ENCODE measurements around the gene RTEL1.
"Not testable (repeated sequence)": the region's sequence is repeated elsewhere in the genome, so short reads cannot be mapped to it uniquely, and the experiment has no call there.

Gene RTEL1

GRCh38 chr20:63657937-63658748, at the start of gene RTEL1:
Gene RTEL1 (plus strand): TSS chr20:63658312. CDS start chr20:63659403, 1,091 bp downstream.
- DNase-seq, result peak; percentile 15

GRCh38 chr20:63610581-63611435, 47.3 kb upstream of the RTEL1 start:
- no peak for DNase-seq

- no peak for DNase-seq
These were observed 46.5 kb upstream of the RTEL1 start for GRCh38 chr20:63611646-63612045.

- DNase-seq, result no peak
These were observed 45.7 kb upstream of the RTEL1 start for GRCh38 chr20:63612276-63612931.

- DNase-seq, result not testable (repeated sequence)
These were observed 44.1 kb upstream of the RTEL1 start for GRCh38 chr20:63613863-63614594.

- DNase-seq, result no peak
These were observed 40.8 kb upstream of the RTEL1 start for GRCh38 chr20:63617092-63617875.

GRCh38 chr20:63617876-63618265, 40.2 kb upstream of the RTEL1 start:
- no peak for DNase-seq

- no peak for DNase-seq
These were observed 39.7 kb upstream of the RTEL1 start for GRCh38 chr20:63618291-63618980.

GRCh38 chr20:63619086-63619485, 39.0 kb upstream of the RTEL1 start:
- no peak for DNase-seq

- DNase-seq, result no peak
These were observed 38.6 kb upstream of the RTEL1 start for GRCh38 chr20:63619505-63619904.

GRCh38 chr20:63620991-63621390, 37.1 kb upstream of the RTEL1 start:
- no peak for DNase-seq

- DNase-seq, result no peak
These were observed 36.0 kb upstream of the RTEL1 start for GRCh38 chr20:63622096-63622495.

- no peak for DNase-seq
These were observed 35.4 kb upstream of the RTEL1 start for GRCh38 chr20:63622732-63623131.

GRCh38 chr20:63624486-63624885, 33.6 kb upstream of the RTEL1 start:
- no peak for DNase-seq

- no peak for DNase-seq
These were observed 32.2 kb upstream of the RTEL1 start for GRCh38 chr20:63625771-63626423.

GRCh38 chr20:63626424-63627128, 31.5 kb upstream of the RTEL1 start, which contains the start of gene GMEB2:
Gene GMEB2 (minus strand): TSS chr20:63627101. CDS start chr20:63619397, 7,704 bp downstream.
- DNase-seq, result no peak

- peak; percentile 55 for DNase-seq
These were observed 30.9 kb upstream of the RTEL1 start for GRCh38 chr20:63627129-63627750.

- no peak for DNase-seq
These were observed 30.3 kb upstream of the RTEL1 start for GRCh38 chr20:63627751-63628245.
